Natural killer cell (primary cell): Measurements from ENCODE around the gene UBXN11. TPM values are rescaled to one million over a fixed set of nuclear protein-coding genes. Genes with fewer than 3 reads are reported as not detected.

Source experiments
- ATAC-seq, 3 donors: fragments of 150-1000 bp in 2 of 3; fragments of 200-7000 bp in 1 of 3; cut with Tn5 transposase; 1 replicate in 1 of 3; 2 replicates in 2 of 3; pipeline ENCODE4 v1.10.0; 2021; ENCODE audit warnings: mild to moderate bottlenecking in 2 of 3, moderate library complexity in 2 of 3
- DNase-seq, 2 donors: peaks; one replicate each; pipeline versions ENCODE4 v3.0.0 to v3.0.0-alpha.2; 2013 to 2021; ENCODE audit warnings: mixed read lengths in 1 of 2
- H3K27ac ChIP-seq: one replicate; pipeline ENCODE4 v1.5.1; 2013; ENCODE audit warnings: mild to moderate bottlenecking, low read length
- H3K27me3 ChIP-seq: one replicate; pipeline ENCODE4 v1.6.1; 2013; ENCODE audit warnings: low read length; ENCODE audit not compliant: control insufficient read depth, insufficient read depth
- H3K36me3 ChIP-seq: one replicate; pipeline ENCODE4 v1.6.1; 2013; ENCODE audit warnings: low read length; ENCODE audit not compliant: control insufficient read depth, insufficient read depth
- H3K4me1 ChIP-seq: one replicate; pipeline ENCODE4 v1.6.1; 2013; ENCODE audit warnings: low read length; ENCODE audit not compliant: control insufficient read depth, insufficient read depth
- H3K4me3 ChIP-seq: one replicate; pipeline ENCODE4 v1.5.1; 2013; ENCODE audit warnings: low read length
- H3K9me3 ChIP-seq: one replicate; pipeline ENCODE4 v1.6.1; 2013; ENCODE audit warnings: low read length; ENCODE audit not compliant: control insufficient read depth, insufficient read depth
- H3K27ac Mint-ChIP-seq, 2 donors: one replicate each; pipeline ENCODE4 v1.8.0; 2022; ENCODE audit warnings: mild to moderate bottlenecking in 2 of 2, mixed read lengths in 2 of 2, moderate library complexity in 1 of 2
- H3K27me3 Mint-ChIP-seq, 2 donors: one replicate each; pipeline ENCODE4 v1.8.0; 2022; ENCODE audit warnings: low read depth in 2 of 2, mixed read lengths in 2 of 2
- H3K36me3 Mint-ChIP-seq: one replicate; pipeline ENCODE4 v1.8.0; 2022; ENCODE audit warnings: mixed read lengths
- H3K4me1 Mint-ChIP-seq, 2 donors: one replicate each; pipeline ENCODE4 v1.8.0; 2022; ENCODE audit warnings: mixed read lengths in 2 of 2
- H3K4me3 Mint-ChIP-seq: one replicate; pipeline ENCODE4 v1.8.0; 2022; ENCODE audit warnings: mild to moderate bottlenecking, moderate library complexity, mixed read lengths
- H3K9me3 Mint-ChIP-seq, 2 donors: one replicate each; pipeline ENCODE4 v1.8.0; 2022; ENCODE audit warnings: mixed read lengths in 2 of 2
- WGBS: methylation state at CpG from one replicate; pipeline ENCODE4 v1.1.7; 2013; ENCODE audit warnings: missing lambda C conversion rate; ENCODE audit not compliant: insufficient coverage; 5-methylcytosine and 5-hydroxymethylcytosine counted together
- intact Hi-C: fragments of 100-400 bp; cut with micrococcal nuclease; formaldehyde crosslinking; loops from one replicate; pipeline ENCODE4 v1.14.2; 2022
- total RNA-seq, 4 donors: library from RNA; stranded (reverse); fragments of 120-200 nt in 1 of 4; gene quantifications; one replicate each; pipeline versions ENCODE4 v1.2.3 to v1.2.4, GENCODE V29; 2013 to 2022
- TF ChIP-seq, protein P1 (sequence below): fragments of 200-600 bp; IDR thresholded peaks from one replicate; pipeline ENCODE4 v1.8.0; 2022; ENCODE audit warnings: antibody characterized with exemption

The UBXN11 gene
- total RNA-seq, 3 donors from 2014 or later (not counting 1 experiment from before 2014, with no cell fraction given): 22.7 to 32.0 (median 31.7) TPM

GRCh38 chr1:26322042-26322331 is 15.6 kb upstream of the UBXN11 start:
- peaks cover 7% of the 10 kb centered on the region for H3K36me3 Mint-ChIP-seq
- no peaks in the 10 kb centered on the region for H3K9me3 ChIP-seq
- H3K27ac Mint-ChIP-seq: peak overlapping the region in 1 of 2 donors; percentile 79
- H3K27me3 ChIP-seq: no peaks in the 10 kb centered on the region
- no peak overlapping the region for H3K27ac ChIP-seq
- H3K4me3 ChIP-seq: no peak overlapping the region
- no peak for ATAC-seq
- no peaks in the 10 kb centered on the region for H3K27me3 Mint-ChIP-seq
- H3K9me3 Mint-ChIP-seq: no peaks in the 10 kb centered on the region
- intact Hi-C loops: loop anchor here (5.0 kb wide), 1 partner anchor 70 kb away; no protein-coding TSS in a partner anchor
- peaks cover 46 to 53% of the 10 kb centered on the region in 2 donors for H3K4me1 Mint-ChIP-seq
- no peak for DNase-seq
- TF ChIP-seq, protein P1, sequence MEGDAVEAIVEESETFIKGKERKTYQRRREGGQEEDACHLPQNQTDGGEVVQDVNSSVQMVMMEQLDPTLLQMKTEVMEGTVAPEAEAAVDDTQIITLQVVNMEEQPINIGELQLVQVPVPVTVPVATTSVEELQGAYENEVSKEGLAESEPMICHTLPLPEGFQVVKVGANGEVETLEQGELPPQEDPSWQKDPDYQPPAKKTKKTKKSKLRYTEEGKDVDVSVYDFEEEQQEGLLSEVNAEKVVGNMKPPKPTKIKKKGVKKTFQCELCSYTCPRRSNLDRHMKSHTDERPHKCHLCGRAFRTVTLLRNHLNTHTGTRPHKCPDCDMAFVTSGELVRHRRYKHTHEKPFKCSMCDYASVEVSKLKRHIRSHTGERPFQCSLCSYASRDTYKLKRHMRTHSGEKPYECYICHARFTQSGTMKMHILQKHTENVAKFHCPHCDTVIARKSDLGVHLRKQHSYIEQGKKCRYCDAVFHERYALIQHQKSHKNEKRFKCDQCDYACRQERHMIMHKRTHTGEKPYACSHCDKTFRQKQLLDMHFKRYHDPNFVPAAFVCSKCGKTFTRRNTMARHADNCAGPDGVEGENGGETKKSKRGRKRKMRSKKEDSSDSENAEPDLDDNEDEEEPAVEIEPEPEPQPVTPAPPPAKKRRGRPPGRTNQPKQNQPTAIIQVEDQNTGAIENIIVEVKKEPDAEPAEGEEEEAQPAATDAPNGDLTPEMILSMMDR: no peak
- WGBS: 93% methylated on average over 8 of the region's 10 CpGs
- H3K4me1 ChIP-seq: peaks cover 50% of the 10 kb centered on the region
- peaks cover 33% of the 10 kb centered on the region for H3K36me3 ChIP-seq
- no peak overlapping the region for H3K4me3 Mint-ChIP-seq

GRCh38 chr1:26321315-26322041 is 15.0 kb upstream of the UBXN11 start:
- peaks cover 7% of the 10 kb centered on the region for H3K36me3 Mint-ChIP-seq
- intact Hi-C loops: loop anchor here (1.0 to 5.0 kb wide), 5 partner anchors 37 to 216 kb away; partner anchors contain the start of gene ZNF593
- Histone ChIP-seq H3K9me3 (no peaks in the 10 kb centered on the region), H3K4me3 (no peak overlapping the region), H3K36me3 (peaks cover 33% of the 10 kb centered on the region), H3K27me3 (no peaks in the 10 kb centered on the region), H3K27ac (peak overlapping the region; percentile 25), H3K4me1 (peaks cover 55% of the 10 kb centered on the region)
- H3K27ac Mint-ChIP-seq: peak overlapping the region; percentile 79 to 88
- peak; percentile 89 to 94 (median 91) for ATAC-seq
- H3K27me3 Mint-ChIP-seq: no peaks in the 10 kb centered on the region
- no peaks in the 10 kb centered on the region for H3K9me3 Mint-ChIP-seq
- H3K4me3 Mint-ChIP-seq: peak overlapping the region; percentile 92
- H3K4me1 Mint-ChIP-seq: peaks cover 49 to 53% of the 10 kb centered on the region in 2 donors
- WGBS: 20% methylated on average over 12 of the region's 16 CpGs
- peak; percentile 95 for DNase-seq
- TF ChIP-seq, protein P1: peak; percentile 86

DNA sequence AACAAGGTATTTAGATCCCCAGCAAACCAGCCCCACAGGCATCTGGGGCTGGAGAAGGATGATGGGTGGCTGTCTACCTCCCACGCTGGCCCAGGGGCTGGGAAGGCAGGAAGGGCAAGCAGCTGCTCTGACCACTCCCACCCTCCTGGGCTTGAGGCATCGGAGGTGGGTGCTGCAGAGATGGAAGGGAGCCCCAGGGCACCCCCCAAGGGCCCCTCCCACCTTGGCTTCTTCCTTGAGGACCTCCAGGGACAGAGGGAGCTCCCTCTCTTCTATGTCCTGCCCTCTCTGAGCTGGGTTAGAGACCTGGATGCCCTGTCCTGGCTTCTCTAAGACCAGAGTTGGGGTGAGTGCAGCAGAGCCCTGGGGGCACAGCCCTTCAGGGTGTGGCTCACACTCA is 14.5 kb upstream of the UBXN11 start:
- Mint-ChIP-seq H3K27ac (peak overlapping the region; percentile 79 to 88), H3K36me3 (peaks cover 7% of the 10 kb centered on the region), H3K9me3 (no peaks in the 10 kb centered on the region), H3K4me3 (peak overlapping the region; percentile 96), H3K27me3 (no peaks in the 10 kb centered on the region), H3K4me1 (peaks cover 53 to 54% of the 10 kb centered on the region in 2 donors)
- Histone ChIP-seq H3K27ac (peak overlapping the region; percentile 25), H3K4me1 (peaks cover 61% of the 10 kb centered on the region), H3K36me3 (peaks cover 33% of the 10 kb centered on the region), H3K4me3 (no peak overlapping the region), H3K27me3 (no peaks in the 10 kb centered on the region), H3K9me3 (no peaks in the 10 kb centered on the region)
- no peak for DNase-seq
- ATAC-seq: peak in 1 of 3 donors; percentile 4
- intact Hi-C loops: loop anchor here (1.0 to 5.0 kb wide), 5 partner anchors 36 to 216 kb away; partner anchors contain the start of gene ZNF593
- TF ChIP-seq, protein P1: no peak
- whole genome bisulfite sequencing: 65% methylated on average over 2 of the region's 2 CpGs
